ENCODE measurements around the gene ANKS1A.

ANKS1A gene

DNA sequence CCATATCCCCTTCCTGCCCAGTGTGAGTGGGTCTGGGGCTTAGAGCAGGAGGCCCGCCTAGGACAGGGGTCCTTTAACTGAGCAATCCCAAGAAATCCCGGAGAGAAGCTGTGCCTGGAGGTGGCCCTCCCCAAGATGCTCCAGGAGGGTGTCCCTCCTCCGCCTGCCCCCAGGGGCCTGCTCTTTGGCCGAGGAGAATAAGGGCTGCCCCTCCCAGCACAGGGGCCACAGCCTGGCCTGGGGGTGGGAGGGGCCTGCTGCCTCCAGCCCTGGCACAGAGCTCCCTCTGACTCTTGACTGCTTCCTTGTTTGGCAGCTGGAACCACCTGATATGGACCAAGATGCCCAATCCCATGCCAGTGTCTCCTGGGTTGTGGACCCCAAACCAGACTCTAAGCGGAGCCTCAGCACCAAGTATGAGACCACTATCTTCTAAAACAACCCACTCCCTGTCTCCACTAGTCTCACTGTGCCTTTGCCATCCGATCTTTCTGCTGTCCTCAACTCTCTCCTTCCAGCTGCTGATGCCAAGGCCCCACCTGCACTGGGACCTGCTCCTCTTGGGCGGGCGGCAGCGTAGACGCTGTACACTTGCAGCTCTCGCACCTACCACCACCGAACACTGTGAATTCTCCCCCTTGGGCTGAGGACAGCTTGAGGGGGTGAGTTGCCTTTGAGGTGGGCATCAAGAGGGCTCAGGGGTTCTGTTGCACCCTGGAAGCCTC, 197.7 kb downstream of the ANKS1A start:
- H3K4me3 ChIP-seq (ENCODE audit: low read depth, low read length): no peak overlapping the region
- no peak for TF ChIP-seq CTCF (IDR thresholded peaks at IDR 0.05; ENCODE audit: low read depth, low read length)
- in situ Hi-C loops (cut with HindIII; ENCODE audit: low sequenced_read_pairs): no loop called here
- no peak for DNase-seq (ENCODE audit: low read depth, low spot score)

DNA sequence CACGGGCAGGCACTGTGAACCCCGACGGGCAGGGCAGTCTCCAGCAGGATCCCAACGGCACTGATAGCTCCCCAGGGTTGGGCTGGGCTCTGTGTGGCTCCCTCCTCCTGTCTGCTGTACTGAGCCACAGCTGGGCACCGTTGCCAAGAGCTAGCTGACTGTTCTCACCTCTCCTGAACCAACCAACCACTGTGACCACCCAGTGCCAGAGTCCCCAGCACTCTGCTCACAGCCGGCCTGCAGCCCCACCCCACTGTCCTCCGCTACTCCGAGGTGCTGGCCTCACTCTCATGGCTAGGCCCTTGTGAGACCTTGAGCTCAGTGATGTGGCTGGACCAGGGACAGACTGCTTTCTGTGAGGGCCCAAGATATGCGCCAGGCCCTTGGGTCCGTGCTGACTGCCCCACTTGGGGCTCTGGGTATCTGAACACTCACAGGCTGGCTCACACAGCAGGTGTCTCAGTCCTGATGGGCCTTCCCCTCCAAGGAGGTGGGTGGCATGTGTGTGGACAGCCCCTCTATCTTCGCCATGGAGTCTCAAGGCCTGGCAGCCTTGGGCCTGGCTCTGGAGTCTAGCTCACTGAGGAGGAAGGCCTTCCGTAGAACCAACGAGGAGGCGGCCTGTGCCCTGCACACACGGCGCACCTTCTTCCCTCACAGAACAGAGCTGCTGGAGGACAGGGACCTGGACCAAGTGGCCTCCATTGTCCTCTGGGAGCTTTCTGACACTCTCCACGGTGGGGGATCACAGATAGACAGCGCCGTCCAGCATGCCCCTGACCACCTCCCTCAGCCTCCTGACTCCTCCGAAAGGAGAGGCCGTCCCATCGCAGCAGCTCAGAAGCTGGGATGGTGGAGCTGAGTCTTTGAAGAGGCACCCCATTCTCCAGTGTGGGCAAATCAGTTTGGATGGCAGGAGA, 198.6 kb downstream of the ANKS1A start:
- no peak for TF ChIP-seq CTCF (IDR thresholded peaks at IDR 0.05; ENCODE audit: low read depth, low read length)
- in situ Hi-C loops (cut with HindIII; ENCODE audit: low sequenced_read_pairs): no loop called here
- no peak for DNase-seq (ENCODE audit: low read depth, low spot score)

GRCh38 chr6:35088281-35089215, 199.5 kb downstream of the ANKS1A start:
- in situ Hi-C loops (cut with HindIII; ENCODE audit: low sequenced_read_pairs): no loop called here
- no peak overlapping the region for H3K4me3 ChIP-seq (ENCODE audit: low read depth, low read length)
- no peak for TF ChIP-seq CTCF (IDR thresholded peaks at IDR 0.05; ENCODE audit: low read depth, low read length)
- no peak for DNase-seq (ENCODE audit: low read depth, low spot score)

More for the DNA sequence above, 198.6 kb downstream of the ANKS1A start:
- no peak overlapping the region for H3K4me3 ChIP-seq (ENCODE audit: low read depth, low read length)

DNA sequence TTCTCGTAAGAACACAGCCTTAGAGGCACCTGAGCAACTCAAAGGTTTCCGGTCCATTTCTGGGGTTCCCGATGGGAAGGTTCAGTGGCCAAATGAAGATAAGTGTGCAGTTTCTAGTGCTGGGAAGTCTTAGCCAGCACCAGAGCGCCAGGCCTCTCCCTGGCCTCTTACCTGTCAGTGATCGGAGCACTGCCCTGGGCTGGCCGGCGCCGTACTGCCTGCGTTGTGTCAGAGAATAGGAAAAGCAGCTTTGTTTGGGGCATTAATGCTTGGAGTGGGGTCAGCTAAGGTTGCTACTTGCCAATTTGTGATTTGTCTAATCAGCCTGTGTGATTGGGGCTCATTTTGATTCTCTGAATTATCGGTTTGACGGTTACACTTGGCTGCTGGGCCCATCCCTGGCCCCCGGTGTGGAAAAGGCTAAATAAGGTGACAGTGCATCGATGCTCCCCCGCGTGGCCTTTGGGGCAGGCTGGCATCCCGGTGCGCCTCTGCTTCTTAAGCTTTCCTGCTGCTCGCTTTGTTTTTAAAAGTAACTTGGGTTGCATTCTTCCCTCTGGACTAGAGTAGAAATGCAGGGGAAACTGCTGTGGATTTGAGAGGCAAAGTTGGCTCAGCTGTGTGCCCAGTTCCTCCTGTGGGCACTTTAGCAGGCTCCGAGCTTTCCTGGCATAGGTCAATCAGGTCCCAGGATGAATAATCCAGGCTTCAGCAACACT, 200.3 kb downstream of the ANKS1A start:
- in situ Hi-C loops (cut with HindIII; ENCODE audit: low sequenced_read_pairs): no loop called here
- no peak for TF ChIP-seq CTCF (IDR thresholded peaks at IDR 0.05; ENCODE audit: low read depth, low read length)
- DNase-seq (ENCODE audit: low read depth, low spot score): no peak
- H3K4me3 ChIP-seq (ENCODE audit: low read depth, low read length): no peak overlapping the region

DNA sequence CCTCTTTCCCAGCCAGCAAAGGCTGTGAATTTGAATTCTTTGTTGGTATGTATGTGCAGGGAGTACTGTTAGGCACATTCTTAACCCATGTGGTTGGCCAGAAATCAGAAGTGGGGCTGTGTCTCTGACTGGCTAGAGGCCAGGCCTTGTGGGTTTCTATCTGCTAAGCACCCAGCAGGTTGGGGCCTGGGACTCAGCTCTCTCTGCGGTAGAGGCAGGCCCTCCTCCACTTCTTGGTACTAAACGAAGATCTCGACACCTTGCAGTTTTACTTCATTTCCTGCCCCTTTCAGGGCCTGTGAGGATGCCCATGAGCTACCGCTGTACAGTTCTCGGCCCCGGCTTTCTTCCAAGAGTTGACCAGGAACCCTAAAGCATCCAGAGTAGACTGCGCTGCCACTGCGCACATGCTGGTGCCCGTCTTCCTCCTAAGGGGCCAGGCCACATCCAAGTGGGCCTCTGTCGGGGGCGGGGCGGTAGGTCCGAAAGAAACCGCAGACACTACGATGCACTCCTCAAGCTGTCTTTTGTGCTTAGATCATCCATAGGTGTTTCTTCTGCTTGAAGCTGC, 201.0 kb downstream of the ANKS1A start:
- in situ Hi-C loops (cut with HindIII; ENCODE audit: low sequenced_read_pairs): no loop called here
- no peak overlapping the region for H3K4me3 ChIP-seq (ENCODE audit: low read depth, low read length)
- peak; percentile 91 for DNase-seq (ENCODE audit: low read depth, low spot score)
- no peak for TF ChIP-seq CTCF (IDR thresholded peaks at IDR 0.05; ENCODE audit: low read depth, low read length)

Data from astrocyte of the spinal cord (primary cell).